H9 (cell line): ENCODE measurements around the gene C2orf80. TPM values are rescaled to one million over a fixed set of nuclear protein-coding genes. Genes with fewer than 3 reads are reported as not detected.

Experiments used
- DNase-seq: peaks from one replicate; pipeline ENCODE4 v3.0.0-alpha.2; 2017
- H2AFZ ChIP-seq: one replicate; pipeline ENCODE4 v1.6.1; 2013; ENCODE audit warnings: mild to moderate bottlenecking, low read length, control low read depth, moderate library complexity
- H2AK5ac ChIP-seq: 2 replicates; pipeline ENCODE4 v1.6.1; 2013; ENCODE audit warnings: low read length, control low read depth, mixed read lengths; ENCODE audit not compliant: insufficient read length
- H2BK120ac ChIP-seq: one replicate; pipeline ENCODE4 v1.6.1; 2013; ENCODE audit warnings: low read depth, mild to moderate bottlenecking, low read length, control low read depth, inconsistent platforms; ENCODE audit not compliant: poor library complexity, severe bottlenecking
- H2BK12ac ChIP-seq: 2 replicates; pipeline ENCODE4 v1.6.1; 2013; ENCODE audit warnings: low read length, control low read depth, mixed read lengths, low read depth; ENCODE audit not compliant: insufficient read length
- H2BK15ac ChIP-seq: 2 replicates; pipeline ENCODE4 v1.6.1; 2013; ENCODE audit warnings: low read depth, low read length, control low read depth
- H2BK20ac ChIP-seq: one replicate; pipeline ENCODE4 v1.6.1; 2013; ENCODE audit warnings: low read depth, mild to moderate bottlenecking, low read length, control low read depth, inconsistent platforms; ENCODE audit not compliant: poor library complexity, severe bottlenecking
- H2BK5ac ChIP-seq: 2 replicates; pipeline ENCODE4 v1.6.1; 2013; ENCODE audit warnings: low read length, control low read depth, mixed read lengths; ENCODE audit not compliant: insufficient read length
- H3K14ac ChIP-seq: 2 replicates; pipeline ENCODE4 v1.6.1; 2013; ENCODE audit warnings: low read length, control low read depth; ENCODE audit not compliant: insufficient read depth
- H3K18ac ChIP-seq: 2 replicates; pipeline ENCODE4 v1.6.1; 2013; ENCODE audit warnings: low read depth, mild to moderate bottlenecking, mixed read lengths, low read length, control low read depth; ENCODE audit not compliant: insufficient read length
- H3K23ac ChIP-seq: 2 replicates; pipeline ENCODE4 v1.6.1; 2013; ENCODE audit warnings: low read length, control low read depth, mixed read lengths, low read depth; ENCODE audit not compliant: insufficient read length
- H3K23me2 ChIP-seq: 2 replicates; pipeline ENCODE4 v1.6.1; 2013; ENCODE audit warnings: low read depth, mild to moderate bottlenecking, mixed read lengths, low read length, control low read depth; ENCODE audit not compliant: insufficient read length, poor library complexity, severe bottlenecking
- H3K27ac ChIP-seq: 2 replicates; pipeline ENCODE4 v1.5.1; 2013; ENCODE audit warnings: low read length, control low read depth, mixed read lengths, low read depth; ENCODE audit not compliant: insufficient read length
- H3K27me3 ChIP-seq: 2 replicates; pipeline ENCODE4 v1.6.1; 2013; ENCODE audit warnings: low read length, control low read depth, inconsistent platforms; ENCODE audit not compliant: insufficient read depth
- H3K4ac ChIP-seq: 2 replicates; pipeline ENCODE4 v1.6.1; 2013; ENCODE audit warnings: low read depth, mild to moderate bottlenecking, control low read depth, inconsistent platforms, low read length, moderate library complexity
- H3K4me1 ChIP-seq: 2 replicates; pipeline ENCODE4 v1.6.1; 2013; ENCODE audit warnings: low read length, control low read depth, inconsistent platforms; ENCODE audit not compliant: insufficient read depth
- H3K4me2 ChIP-seq: 2 replicates; pipeline ENCODE4 v1.6.1; 2013; ENCODE audit warnings: low read length, control low read depth, mixed read lengths; ENCODE audit not compliant: insufficient read length, insufficient read depth
- H3K56ac ChIP-seq: 2 replicates; pipeline ENCODE4 v1.6.1; 2013; ENCODE audit warnings: low read depth, mild to moderate bottlenecking, mixed read lengths, low read length, control low read depth; ENCODE audit not compliant: insufficient read length
- H3K79me1 ChIP-seq: 2 replicates; pipeline ENCODE4 v1.6.1; 2013; ENCODE audit warnings: low read depth, mild to moderate bottlenecking, moderate library complexity, low read length, control low read depth, inconsistent platforms; ENCODE audit not compliant: insufficient read depth, poor library complexity, severe bottlenecking
- H3K79me2 ChIP-seq: 2 replicates; pipeline ENCODE4 v1.6.1; 2013; ENCODE audit warnings: low read length, control low read depth, inconsistent platforms; ENCODE audit not compliant: insufficient read depth
- H3K9ac ChIP-seq: 2 replicates; pipeline ENCODE4 v1.6.1; 2013; ENCODE audit warnings: low read length, control low read depth, mixed read lengths; ENCODE audit not compliant: insufficient read length; ENCODE audit errors: extremely low read depth
- H3K9me3 ChIP-seq: one replicate; pipeline ENCODE4 v1.6.1; 2013; ENCODE audit warnings: low read depth, low read length, inconsistent platforms; ENCODE audit not compliant: control insufficient read depth
- H3T11ph ChIP-seq: one replicate; pipeline ENCODE4 v1.6.1; 2013; ENCODE audit warnings: mild to moderate bottlenecking, low read length, control low read depth, inconsistent platforms
- H4K20me1 ChIP-seq: one replicate; pipeline ENCODE4 v1.6.1; 2013; ENCODE audit not compliant: control insufficient read depth, insufficient read length, insufficient read depth
- H4K5ac ChIP-seq: 2 replicates; pipeline ENCODE4 v1.6.1; 2013; ENCODE audit warnings: low read depth, mild to moderate bottlenecking, mixed read lengths, low read length, control low read depth; ENCODE audit not compliant: insufficient read length
- H4K8ac ChIP-seq: replicated peaks from 2 replicates; pipeline ENCODE4 v1.6.1; 2013; ENCODE audit warnings: low read length, control low read depth, mixed read lengths, low read depth; ENCODE audit not compliant: insufficient read length
- H4K91ac ChIP-seq: 2 replicates; pipeline ENCODE4 v1.6.1; 2013; ENCODE audit warnings: low read depth, mild to moderate bottlenecking, moderate library complexity, mixed read lengths, low read length, control low read depth; ENCODE audit not compliant: insufficient read length
- H3K27ac Mint-ChIP-seq, 3 experiments: 2 replicates in 2 of 3; 3 replicates in 1 of 3; pipeline ENCODE4 v1.8.0; 2020 to 2021; ENCODE audit warnings: mixed read lengths in 3 of 3, mild to moderate bottlenecking in 1 of 3, moderate library complexity in 1 of 3
- H3K27me3 Mint-ChIP-seq: 2 replicates; pipeline ENCODE4 v1.8.0; 2021; ENCODE audit warnings: low read depth, mild to moderate bottlenecking, moderate library complexity, mixed read lengths
- H3K36me3 Mint-ChIP-seq, 3 experiments: 2 replicates in 2 of 3; 3 replicates in 1 of 3; pipeline ENCODE4 v1.8.0; 2020 to 2021; ENCODE audit warnings: low read depth in 3 of 3, mixed read lengths in 3 of 3; ENCODE audit not compliant: insufficient read depth in 1 of 3
- H3K4me1 Mint-ChIP-seq, 2 experiments: 2 replicates each; pipeline ENCODE4 v1.8.0; 2020; ENCODE audit warnings: mixed read lengths in 2 of 2
- H3K4me3 Mint-ChIP-seq, 2 experiments: 2 replicates in 1 of 2; 3 replicates in 1 of 2; pipeline ENCODE4 v1.8.0; 2020 to 2021; ENCODE audit warnings: mild to moderate bottlenecking in 2 of 2, mixed read lengths in 2 of 2, moderate library complexity in 1 of 2
- H3K9me3 Mint-ChIP-seq, 2 experiments: 2 replicates in 1 of 2; 3 replicates in 1 of 2; pipeline ENCODE4 v1.8.0; 2020; ENCODE audit warnings: mild to moderate bottlenecking in 2 of 2, mixed read lengths in 2 of 2, moderate library complexity in 1 of 2
- CTCF ChIP-seq: fragments of 200-600 bp; sonication (generic); conservative IDR thresholded peaks from 3 replicates; pipeline ENCODE4 v1.8.0; 2021; ENCODE audit warnings: antibody characterized with exemption, mild to moderate bottlenecking
- total RNA-seq: library from RNA; stranded (reverse); gene quantifications from 2 replicates; pipeline ENCODE4 v1.2.1, GENCODE V29; 2021

Gene C2orf80
- total RNA-seq, 1 experiment from 2014 or later: not detected

- Histone ChIP-seq H3K4ac (no peak overlapping the region), H3K79me1 (no peaks in the 10 kb centered on the region), H3K27ac (no peak overlapping the region), H3K79me2 (no peaks in the 10 kb centered on the region), H3K4me2 (no peak overlapping the region), H3K4me1 (peaks cover 2% of the 10 kb centered on the region), H2BK120ac (no peak overlapping the region), H3K14ac (no peak overlapping the region), H4K91ac (no peak overlapping the region), H4K5ac (no peak overlapping the region), H2BK12ac (no peak overlapping the region), H3K56ac (no peak overlapping the region), H2BK5ac (no peak overlapping the region), H3K18ac (no peak overlapping the region), H2BK15ac (no peak overlapping the region), H3K9me3 (no peaks in the 10 kb centered on the region), H3K9ac (no peak overlapping the region), H4K8ac (no peak overlapping the region), H3T11ph (no peak overlapping the region), H3K27me3 (no peaks in the 10 kb centered on the region), H4K20me1 (no peaks in the 10 kb centered on the region), H3K23ac (no peak overlapping the region), H2BK20ac (no peak overlapping the region), H2AFZ (no peak overlapping the region), H3K23me2 (no peaks in the 10 kb centered on the region), H2AK5ac (no peak overlapping the region)
- no peak overlapping the region for H3K4me3 Mint-ChIP-seq
- H3K36me3 Mint-ChIP-seq: peaks cover under 1 to 13% (median 2%) of the 10 kb centered on the region in 3 experiments; a peak in 4 of 7 replicates
- peaks cover 14 to 16% of the 10 kb centered on the region in 2 experiments; a peak in 4 of 5 replicates for H3K9me3 Mint-ChIP-seq
- no peak for TF ChIP-seq CTCF
- H3K27me3 Mint-ChIP-seq: no peaks in the 10 kb centered on the region
- H3K27ac Mint-ChIP-seq: no peak overlapping the region
- H3K4me1 Mint-ChIP-seq: peaks cover 26 to 28% of the 10 kb centered on the region in 2 experiments
- no peak for DNase-seq
These were observed 42.8 kb downstream of the C2orf80 start for GRCh38 chr2:208147008-208147407.
